K562 (cell line): Measurements from ENCODE around the gene ZNF556. TPM values are rescaled to one million over a fixed set of nuclear protein-coding genes. Genes with fewer than 3 reads are reported as not detected.

Experiments
- ARID1B ChIP-seq: fragments of 450-650 bp; IDR thresholded peaks from 2 replicates; pipeline ENCODE4 v1.6.1; 2016; ENCODE audit warnings: antibody characterized with exemption, mild to moderate bottlenecking, inconsistent platforms
- CBFA2T2 ChIP-seq: fragments of 450-650 bp; conservative IDR thresholded peaks from 2 replicates; pipeline ENCODE4 v1.6.1; 2017; ENCODE audit warnings: mild to moderate bottlenecking
- CBX8 ChIP-seq: fragments of 200-600 bp; sonication (generic); IDR thresholded peaks from 2 replicates; pipeline ENCODE4 v1.6.1; 2012; ENCODE audit warnings: borderline replicate concordance, mixed run types, low read depth, mild to moderate bottlenecking, moderate library complexity, mixed read lengths, low read length, control low read depth, inconsistent platforms; ENCODE audit not compliant: poor library complexity, severe bottlenecking; ENCODE audit errors: extremely low read depth
- CCAR2 ChIP-seq: fragments of 200-400 bp; formaldehyde crosslinking; IDR thresholded peaks from 2 replicates; pipeline ENCODE4 v1.6.1; 2017; ENCODE audit warnings: mild to moderate bottlenecking, low read depth, low read length
- EHMT2 ChIP-seq: fragments of 450-650 bp; IDR thresholded peaks from 2 replicates; pipeline ENCODE4 v1.6.1; 2018; ENCODE audit warnings: antibody characterized with exemption
- ETS2 ChIP-seq: IDR thresholded peaks from 2 replicates; pipeline ENCODE4 v1.6.1; 2016; ENCODE audit warnings: borderline replicate concordance, missing genetic modification characterization, mild to moderate bottlenecking, moderate library complexity, missing compliant biosample characterization; ENCODE audit not compliant: poor library complexity, severe bottlenecking
- EZH2 ChIP-seq: IDR thresholded peaks from 2 replicates; pipeline ENCODE4 v1.6.1; 2012; ENCODE audit warnings: low read depth, mild to moderate bottlenecking, inconsistent platforms, low read length, borderline replicate concordance
- GATAD2A ChIP-seq: fragments of 450-650 bp; IDR thresholded peaks from 2 replicates; pipeline ENCODE4 v1.6.1; 2017
- HINFP ChIP-seq: fragments of 450-650 bp; conservative IDR thresholded peaks from 2 replicates; pipeline ENCODE4 v1.6.1; 2016; ENCODE audit warnings: missing genetic modification characterization, low read depth, mild to moderate bottlenecking, control low read depth, missing compliant biosample characterization
- NFIC ChIP-seq: fragments of 450-650 bp; IDR thresholded peaks from 2 replicates; pipeline ENCODE4 v1.6.1; 2017; ENCODE audit warnings: mild to moderate bottlenecking, inconsistent platforms
- PHB ChIP-seq: fragments of 250-450 bp; sonication (Bioruptor Pico); IDR thresholded peaks from 2 replicates; pipeline ENCODE4 v1.5.0; 2021
- PTRF ChIP-seq: fragments of 450-650 bp; IDR thresholded peaks from 2 replicates; pipeline ENCODE4 v1.6.1; 2016; ENCODE audit warnings: mild to moderate bottlenecking, missing genetic modification characterization, missing compliant biosample characterization
- RB1 ChIP-seq: fragments of 450-650 bp; IDR thresholded peaks from 2 replicates; pipeline ENCODE4 v1.6.1; 2017; ENCODE audit warnings: low read depth, mild to moderate bottlenecking
- SMAD3 ChIP-seq: fragments of 450-650 bp; formaldehyde crosslinking; conservative IDR thresholded peaks from 2 replicates; pipeline ENCODE4 v1.4.0; 2020; ENCODE audit warnings: mild to moderate bottlenecking
- THRB ChIP-seq: fragments of 450-650 bp; formaldehyde crosslinking; conservative IDR thresholded peaks from 2 replicates; pipeline ENCODE4 v1.4.0; 2022; ENCODE audit warnings: mild to moderate bottlenecking, missing genetic modification characterization
- TRIM24 ChIP-seq, 2 experiments: fragments of 450-650 bp; IDR thresholded peaks; 2 replicates each; pipeline ENCODE4 v1.6.1; 2016
- ZNF395 ChIP-seq: fragments of 200-800 bp; sonication (Bioruptor generic); IDR thresholded peaks from 2 replicates; pipeline ENCODE4 v1.6.1; 2017; ENCODE audit warnings: missing genetic modification characterization, missing compliant biosample characterization
- polyA plus RNA-seq, 8 experiments: library from polyadenylated mRNA; depleted of rRNA in 4 of 8; stranded (reverse) in 5 of 8; unstranded in 3 of 8; fragments of >200 nt; fragmentation: Nextera tagmentation in 2 of 8; fragmentation: Illumina TruSeq in 1 of 8; extraction: Ambion mirVana in 2 of 8; extraction: Trizol in 1 of 8; gene quantifications; 2 replicates each; pipeline versions ENCODE4 v1.2.1 to v1.2.3, GENCODE V29; 2011 to 2014; ENCODE audit warnings: inconsistent platforms in 1 of 8, missing spikeins in 1 of 8
- total RNA-seq, 7 experiments: library from RNA; depleted of rRNA in 6 of 7; stranded (reverse); fragments of >200 nt in 6 of 7; fragmentation: Illumina TruSeq in 2 of 7; extraction: Trizol in 2 of 7; gene quantifications; 2 replicates each; pipeline versions ENCODE4 v1.2.1 to v1.2.3, GENCODE V29; 2011 to 2021; ENCODE audit warnings: low replicate concordance in 1 of 7

Gene ZNF556
- total and polyA plus RNA-seq, 9 of the 15 experiments (the other 6 are each of a cell fraction or from before 2014, with no cell fraction given): 0.01 to 0.36 (median 0.10) TPM; not detected in 1

GRCh38 chr19:2883686-2884439 lies 16.7 kb downstream of the ZNF556 start (continued):
- TF ChIP-seq RB1 (no peak), EZH2 (no peak), TRIM24 (IDR thresholded peaks at IDR 0.05) (peak; percentile 81 to 84; a peak in 3 of 4 replicates), ARID1B (peak; percentile 81), GATAD2A (no peak), CCAR2 (no peak), NFIC (peak; percentile 68), ETS2 (tag) (no peak), PHB (CRISPR knock-in tag) (no peak), CBX8 (no peak), CBFA2T2 (peak; percentile 88), SMAD3 (CRISPR knock-in tag) (no peak), ZNF395 (CRISPR knock-in tag) (no peak), THRB (CRISPR knock-in tag) (no peak), HINFP (tag) (no peak), PTRF (tag) (no peak), EHMT2 (no peak)
